Parathyroid adenoma (tissue), 2 donors: ENCODE data around the gene NDUFS2.
"Not testable (repeated sequence)": the region's sequence is repeated elsewhere in the genome, so short reads cannot be mapped to it uniquely, and the experiment has no call there.

Source experiments
- H2AFZ ChIP-seq: fragments of 300-600 bp; sonication (generic); one replicate; pipeline ENCODE4 v1.7.0; 2017; ENCODE audit warnings: antibody characterized with exemption, mild to moderate bottlenecking
- H3K27ac ChIP-seq: fragments of 300-600 bp; sonication (generic); one replicate; pipeline ENCODE4 v1.7.0; 2017
- H3K27me3 ChIP-seq: fragments of 300-600 bp; sonication (generic); one replicate; pipeline ENCODE4 v1.7.0; 2017; ENCODE audit warnings: low read length; ENCODE audit not compliant: control insufficient read depth, insufficient read depth
- H3K36me3 ChIP-seq: fragments of 300-600 bp; sonication (generic); one replicate; pipeline ENCODE4 v1.7.0; 2017; ENCODE audit warnings: low read length; ENCODE audit not compliant: control insufficient read depth, insufficient read depth
- H3K4me1 ChIP-seq: fragments of 300-600 bp; sonication (generic); one replicate; pipeline ENCODE4 v1.7.0; 2017; ENCODE audit warnings: control low read depth
- H3K4me2 ChIP-seq: fragments of 300-600 bp; sonication (generic); one replicate; pipeline ENCODE4 v1.7.0; 2017; ENCODE audit warnings: low read length
- H3K4me3 ChIP-seq: fragments of 300-600 bp; sonication (generic); one replicate; pipeline ENCODE4 v1.7.0; 2017; ENCODE audit warnings: low read depth, low read length
- H3K79me2 ChIP-seq: fragments of 300-600 bp; sonication (generic); one replicate; pipeline ENCODE4 v1.7.0; 2017; ENCODE audit warnings: control low read depth
- H3K9ac ChIP-seq: fragments of 300-600 bp; sonication (generic); one replicate; pipeline ENCODE4 v1.7.0; 2017; ENCODE audit warnings: mild to moderate bottlenecking
- H3K9me3 ChIP-seq: fragments of 300-600 bp; sonication (generic); one replicate; pipeline ENCODE4 v1.7.0; 2017; ENCODE audit warnings: low read length; ENCODE audit not compliant: control insufficient read depth
- TF ChIP-seq, protein P1 (sequence below): fragments of 300-600 bp; sonication (generic); IDR thresholded peaks from one replicate; pipeline ENCODE4 v1.7.0; 2017; ENCODE audit warnings: antibody characterized with exemption, mild to moderate bottlenecking
- donor health status: primary hyperparathyroidism.

The NDUFS2 gene

GRCh38 chr1:161235957-161236775 lies 34.0 kb downstream of the NDUFS2 start:
- no peak overlapping the region for H3K4me2 ChIP-seq
- no peaks in the 10 kb centered on the region for H3K36me3 ChIP-seq
- H3K79me2 ChIP-seq, result no peaks in the 10 kb centered on the region
- no peaks in the 10 kb centered on the region for H3K4me1 ChIP-seq
- H3K9me3 ChIP-seq, result no peaks in the 10 kb centered on the region
- H3K27me3 ChIP-seq, result no peaks in the 10 kb centered on the region
- H2AFZ ChIP-seq, result no peak overlapping the region
- H3K27ac ChIP-seq, result no peak overlapping the region
- no peak overlapping the region for H3K4me3 ChIP-seq
- TF ChIP-seq, protein P1, sequence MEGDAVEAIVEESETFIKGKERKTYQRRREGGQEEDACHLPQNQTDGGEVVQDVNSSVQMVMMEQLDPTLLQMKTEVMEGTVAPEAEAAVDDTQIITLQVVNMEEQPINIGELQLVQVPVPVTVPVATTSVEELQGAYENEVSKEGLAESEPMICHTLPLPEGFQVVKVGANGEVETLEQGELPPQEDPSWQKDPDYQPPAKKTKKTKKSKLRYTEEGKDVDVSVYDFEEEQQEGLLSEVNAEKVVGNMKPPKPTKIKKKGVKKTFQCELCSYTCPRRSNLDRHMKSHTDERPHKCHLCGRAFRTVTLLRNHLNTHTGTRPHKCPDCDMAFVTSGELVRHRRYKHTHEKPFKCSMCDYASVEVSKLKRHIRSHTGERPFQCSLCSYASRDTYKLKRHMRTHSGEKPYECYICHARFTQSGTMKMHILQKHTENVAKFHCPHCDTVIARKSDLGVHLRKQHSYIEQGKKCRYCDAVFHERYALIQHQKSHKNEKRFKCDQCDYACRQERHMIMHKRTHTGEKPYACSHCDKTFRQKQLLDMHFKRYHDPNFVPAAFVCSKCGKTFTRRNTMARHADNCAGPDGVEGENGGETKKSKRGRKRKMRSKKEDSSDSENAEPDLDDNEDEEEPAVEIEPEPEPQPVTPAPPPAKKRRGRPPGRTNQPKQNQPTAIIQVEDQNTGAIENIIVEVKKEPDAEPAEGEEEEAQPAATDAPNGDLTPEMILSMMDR, result no peak
- no peak overlapping the region for H3K9ac ChIP-seq

DNA sequence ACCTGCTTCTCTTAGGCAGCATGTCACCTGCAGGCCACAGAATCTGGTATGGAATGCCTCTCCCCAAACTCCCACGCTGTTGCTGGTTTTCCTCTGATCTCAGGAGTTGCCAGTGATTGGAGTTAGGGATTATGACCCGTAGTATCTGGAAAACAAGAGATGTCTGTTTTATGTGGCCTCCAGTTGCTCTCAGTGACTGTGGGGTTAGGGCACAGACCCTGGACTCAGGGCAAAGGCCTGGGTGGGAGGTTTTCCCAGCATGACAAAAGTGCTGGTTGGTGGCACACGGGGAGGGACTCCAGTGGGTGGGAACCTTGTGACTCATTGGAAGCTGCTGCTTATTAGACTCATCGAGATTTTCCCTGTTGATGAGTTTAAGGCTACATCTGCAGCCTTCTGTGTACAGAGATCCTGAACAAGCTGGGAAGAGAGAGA lies 35.9 kb downstream of the NDUFS2 start, which contains the start of gene NR1I3:
Gene NR1I3 (minus strand): TSS at position 165 of the 435 bp plus-strand sequence. CDS start 1,638 bp downstream, outside the sequence.
- no peak within 1 kb of the TSS for H3K27ac ChIP-seq
- H3K9ac ChIP-seq, result no peak within 1 kb of the TSS
- no peak within 1 kb of the TSS for H2AFZ ChIP-seq
- H3K36me3 ChIP-seq, result no peaks in the 10 kb centered on the region
- no peaks in the 10 kb centered on the region for H3K27me3 ChIP-seq
- H3K4me1 ChIP-seq, result no peaks in the 10 kb centered on the region
- TF ChIP-seq, protein P1, result no peak
- no peak within 1 kb of the TSS for H3K4me3 ChIP-seq
- H3K9me3 ChIP-seq, result no peaks in the 10 kb centered on the region
- no peak within 1 kb of the TSS for H3K4me2 ChIP-seq
- H3K79me2 ChIP-seq, result no peaks in the 10 kb centered on the region

DNA sequence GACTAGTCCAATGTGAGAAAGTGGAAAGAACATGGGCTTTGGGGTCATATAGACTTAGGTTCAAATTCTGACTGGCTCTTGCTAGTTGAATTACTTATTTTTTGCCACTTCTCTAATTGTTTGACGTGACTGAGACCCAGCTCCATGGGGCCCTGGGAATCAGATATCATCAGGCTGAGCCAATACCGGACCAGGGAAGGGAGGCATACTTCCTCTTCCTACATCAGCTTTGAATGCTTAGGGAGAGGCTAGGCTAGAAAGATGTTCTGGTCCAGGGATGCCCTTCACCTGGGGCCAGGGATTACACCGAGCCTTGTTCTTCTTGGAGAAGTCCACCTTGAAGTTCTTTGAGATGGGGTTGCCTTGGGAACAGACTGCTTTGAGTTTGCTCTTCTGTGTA lies 39.5 kb downstream of the NDUFS2 start:
- Histone ChIP-seq H3K27ac (no peak overlapping the region), H3K9ac (no peak overlapping the region), H3K4me2 (no peak overlapping the region), H2AFZ (no peak overlapping the region), H3K36me3 (no peaks in the 10 kb centered on the region), H3K4me1 (no peaks in the 10 kb centered on the region), H3K9me3 (no peaks in the 10 kb centered on the region), H3K27me3 (no peaks in the 10 kb centered on the region), H3K79me2 (no peaks in the 10 kb centered on the region), H3K4me3 (no peak overlapping the region)
- TF ChIP-seq, protein P1, result no peak

DNA sequence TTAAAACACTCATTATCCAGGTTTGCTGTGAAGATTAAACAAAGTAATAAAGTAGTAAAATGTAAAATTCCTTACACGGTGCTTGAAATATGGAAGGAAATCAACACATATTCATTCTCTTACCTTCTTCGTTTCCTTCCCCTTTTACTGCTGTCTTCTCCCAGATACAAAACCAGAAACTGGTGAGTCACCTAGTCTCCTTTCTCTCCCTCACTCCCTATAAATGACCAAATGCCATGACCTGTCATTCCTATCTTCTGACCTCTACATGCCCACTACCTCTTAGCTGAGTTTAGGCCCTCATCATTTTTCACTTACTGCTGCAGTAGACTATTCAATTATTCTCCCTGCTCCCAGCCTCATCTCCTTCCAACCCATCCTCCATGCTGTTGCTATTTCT lies 40.1 kb downstream of the NDUFS2 start:
- H3K27ac ChIP-seq, result no peak overlapping the region
- no peaks in the 10 kb centered on the region for H3K36me3 ChIP-seq
- H3K27me3 ChIP-seq, result no peaks in the 10 kb centered on the region
- no peak overlapping the region for H2AFZ ChIP-seq
- no peak overlapping the region for H3K4me2 ChIP-seq
- no peaks in the 10 kb centered on the region for H3K79me2 ChIP-seq
- TF ChIP-seq, protein P1, result no peak
- H3K4me3 ChIP-seq, result no peak overlapping the region
- H3K9me3 ChIP-seq, result no peaks in the 10 kb centered on the region
- H3K9ac ChIP-seq, result no peak overlapping the region
- no peaks in the 10 kb centered on the region for H3K4me1 ChIP-seq

DNA sequence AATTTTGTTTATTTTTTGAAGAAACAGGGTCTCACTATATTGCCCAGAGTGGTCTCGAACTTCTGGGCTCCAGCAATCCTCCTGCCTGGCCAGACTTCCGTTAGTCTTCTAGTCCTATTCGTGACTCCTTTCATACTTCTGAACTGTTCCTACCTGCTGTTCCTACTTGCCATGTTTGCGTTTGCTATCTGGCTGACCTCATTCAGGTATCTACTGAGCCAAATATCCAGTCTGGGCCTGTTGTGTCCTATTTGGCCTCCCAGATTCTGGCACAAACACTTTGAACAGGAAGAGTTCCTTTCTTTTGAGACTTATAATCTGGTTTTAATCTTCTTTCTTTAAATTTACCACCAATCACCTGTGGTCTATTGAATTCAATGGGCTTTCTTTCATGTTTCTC lies 42.7 kb downstream of the NDUFS2 start:
- Histone ChIP-seq H2AFZ (no peak overlapping the region), H3K4me3 (no peak overlapping the region), H3K36me3 (no peaks in the 10 kb centered on the region), H3K4me2 (no peak overlapping the region), H3K9ac (no peak overlapping the region), H3K27me3 (no peaks in the 10 kb centered on the region), H3K4me1 (no peaks in the 10 kb centered on the region), H3K27ac (no peak overlapping the region), H3K79me2 (no peaks in the 10 kb centered on the region), H3K9me3 (no peaks in the 10 kb centered on the region)
- TF ChIP-seq, protein P1, result no peak

DNA sequence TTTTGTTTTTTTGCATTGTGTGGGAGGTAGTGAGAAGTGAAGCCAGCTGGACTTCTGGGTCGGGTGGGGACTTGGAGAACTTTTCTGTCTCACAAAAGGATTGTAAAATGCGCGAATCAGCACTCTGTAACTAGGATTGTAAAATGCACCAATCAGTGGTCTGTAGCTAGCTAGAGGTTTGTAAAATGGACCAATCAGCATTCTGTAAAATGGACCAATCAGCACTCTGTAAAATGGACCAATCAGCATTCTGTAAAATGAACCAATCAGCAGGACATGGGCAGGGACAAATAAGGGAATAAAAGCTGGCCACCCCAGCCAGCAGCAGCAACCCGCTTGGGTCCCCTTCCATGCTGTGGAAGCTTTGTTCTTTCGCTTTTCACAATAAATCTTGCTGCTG lies 47.9 kb downstream of the NDUFS2 start:
- not testable (repeated sequence) for H3K27ac ChIP-seq, H3K36me3 ChIP-seq

More for the DNA sequence above, 47.9 kb downstream of the NDUFS2 start:
- H3K4me1 ChIP-seq, H3K4me2 ChIP-seq, H3K4me3 ChIP-seq, H3K9ac ChIP-seq, H2AFZ ChIP-seq, H3K9me3 ChIP-seq, H3K79me2 ChIP-seq, H3K27me3 ChIP-seq: not testable (repeated sequence)
